GM12878 (cell line): Measurements from ENCODE around the gene HTR3A. TPM values are rescaled to one million over a fixed set of nuclear protein-coding genes. Genes with fewer than 3 reads are reported as not detected.

Experiments used
- ATAC-seq: fragments of 200-7000 bp; cut with Tn5 transposase; 3 replicates; pipeline ENCODE4 v1.9.1; 2020; ENCODE audit warnings: mild to moderate bottlenecking, moderate library complexity
- BruUV-seq: library from RNA; stranded (reverse); fragments of 400-500 nt; replicated peaks from 2 replicates; lab custom pipeline; 2021; lab: Mats Ljungman, UMichigan
- CTCF ChIA-PET: fragments of 300-600 bp; sonication (Branson Sonifier 250); formaldehyde crosslinking; extraction: SDS; loops from one replicate; lab custom pipeline; 2021; ENCODE audit warnings: inconsistent platforms; lab: Yijun Ruan, JAX
- POLR2A ChIA-PET: fragments of 350-600 bp; formaldehyde crosslinking; extraction: SDS; loops from one replicate; lab custom pipeline; 2021; ENCODE audit warnings: inconsistent platforms; lab: Charles Lee
- RAD21 ChIA-PET: fragments of 300-600 bp; sonication (Branson Sonifier 250); formaldehyde crosslinking; loops from one replicate; lab custom pipeline; 2023; ENCODE audit warnings: antibody characterized with exemption; ENCODE audit not compliant: unreplicated experiment; lab: Charles Lee
- SMC1A ChIA-PET: fragments of 300-600 bp; sonication (Branson Sonifier 250); formaldehyde crosslinking; loops from one replicate; lab custom pipeline; 2023; ENCODE audit not compliant: unreplicated experiment, uncharacterized antibody; lab: Charles Lee
- DNase-seq: peaks from one replicate; pipeline ENCODE4 v3.0.0-alpha.2; 2011; ENCODE audit warnings: low read depth, low spot score
- FAIRE-seq: peaks from 3 replicates; lab custom pipeline; 2011; peaks lifted over from hg19 to GRCh38; lab: Jason Lieb, UNC
- H2AFZ ChIP-seq: 2 replicates; pipeline ENCODE4 v1.6.0; 2011; ENCODE audit warnings: low read depth, low read length, control low read depth; ENCODE audit not compliant: control insufficient read depth
- H3K27ac ChIP-seq: 2 replicates; pipeline ENCODE4 v1.5.1; 2011; ENCODE audit warnings: control low read depth; ENCODE audit not compliant: control insufficient read depth, insufficient read depth
- H3K27me3 ChIP-seq, 2 experiments: replicated peaks in 1 of 2; 2 replicates each; pipeline versions ENCODE4 v1.6.0 to v1.6.1; 2011; ENCODE audit warnings: low read length in 1 of 2; ENCODE audit not compliant: control insufficient read depth in 2 of 2, insufficient read depth in 2 of 2
- H3K36me3 ChIP-seq, 2 experiments: 2 replicates each; pipeline ENCODE4 v1.5.1; 2011; ENCODE audit warnings: low read length in 1 of 2; ENCODE audit not compliant: control insufficient read depth in 2 of 2, insufficient read depth in 2 of 2
- H3K4me1 ChIP-seq: 2 replicates; pipeline ENCODE4 v1.6.1; 2011; ENCODE audit warnings: mild to moderate bottlenecking, low read length, moderate library complexity, mixed read lengths; ENCODE audit not compliant: control insufficient read depth, insufficient read depth
- H3K4me2 ChIP-seq: 2 replicates; pipeline ENCODE4 v1.6.0; 2011; ENCODE audit warnings: control low read depth; ENCODE audit not compliant: control insufficient read depth, insufficient read depth
- H3K4me3 ChIP-seq: fragments of 200-600 bp; sonication (generic); 2 replicates; pipeline ENCODE4 v1.5.1; 2016
- H3K79me2 ChIP-seq: 2 replicates; pipeline ENCODE4 v1.6.0; 2011; ENCODE audit warnings: low read length; ENCODE audit not compliant: control insufficient read depth, insufficient read depth
- H3K9ac ChIP-seq: 2 replicates; pipeline ENCODE4 v1.8.0; 2011; ENCODE audit warnings: low read length, control low read depth, mixed read lengths; ENCODE audit not compliant: control insufficient read depth, insufficient read depth
- H3K9me3 ChIP-seq: replicated peaks from 3 replicates; pipeline ENCODE4 v1.5.1; 2011; ENCODE audit warnings: mild to moderate bottlenecking, low read length; ENCODE audit not compliant: control insufficient read depth, insufficient read depth
- H4K20me1 ChIP-seq: 2 replicates; pipeline ENCODE4 v1.6.0; 2011; ENCODE audit not compliant: control insufficient read depth, insufficient read depth
- EZH2 ChIP-seq: IDR thresholded peaks from 2 replicates; pipeline ENCODE4 v1.6.1; 2012; ENCODE audit warnings: low read depth, mild to moderate bottlenecking, control low read depth, inconsistent platforms, low read length, borderline replicate concordance; ENCODE audit not compliant: control insufficient read depth
- FOXM1 ChIP-seq: IDR thresholded peaks from 2 replicates; pipeline ENCODE4 v1.6.1; 2012; ENCODE audit warnings: low read depth, mild to moderate bottlenecking, inconsistent platforms, low read length, moderate library complexity
- GABPA ChIP-seq: IDR thresholded peaks from 2 replicates; pipeline ENCODE4 v1.6.1; 2014; ENCODE audit warnings: antibody characterized with exemption, low read depth, mild to moderate bottlenecking, inconsistent platforms
- GATAD2B ChIP-seq: fragments of 450-650 bp; conservative IDR thresholded peaks from 2 replicates; pipeline ENCODE4 v1.6.1; 2017; ENCODE audit warnings: low read depth, mild to moderate bottlenecking, moderate library complexity
- HDAC2 ChIP-seq: fragments of 200-600 bp; sonication (generic); IDR thresholded peaks from 2 replicates; pipeline ENCODE4 v1.6.1; 2017
- JUND ChIP-seq: IDR thresholded peaks from 2 replicates; pipeline ENCODE4 v1.6.1; 2012; ENCODE audit warnings: low read depth, mild to moderate bottlenecking, low read length, improper control_type of control experiment, moderate library complexity
- MAX ChIP-seq: IDR thresholded peaks from 2 replicates; pipeline ENCODE4 v1.6.1; 2012; ENCODE audit warnings: low read depth, low read length, improper control_type of control experiment
- PKNOX1 ChIP-seq: fragments of 450-650 bp; IDR thresholded peaks from 2 replicates; pipeline ENCODE4 v1.6.1; 2016; ENCODE audit warnings: mild to moderate bottlenecking
- SMC3 ChIP-seq: IDR thresholded peaks from 2 replicates; pipeline ENCODE4 v1.6.1; 2011; ENCODE audit warnings: low read length, improper control_type of control experiment, borderline replicate concordance
- SREBF1 ChIP-seq: IDR thresholded peaks from 2 replicates; pipeline ENCODE4 v1.6.1; 2012; ENCODE audit warnings: mild to moderate bottlenecking, low read length
- SUPT20H ChIP-seq: IDR thresholded peaks from 2 replicates; pipeline ENCODE4 v1.6.1; 2011; ENCODE audit warnings: low read depth, mild to moderate bottlenecking, low read length, moderate library complexity, borderline replicate concordance; ENCODE audit not compliant: control insufficient read depth
- TCF12 ChIP-seq: IDR thresholded peaks from 2 replicates; pipeline ENCODE4 v1.6.1; 2011; ENCODE audit warnings: low read depth, mild to moderate bottlenecking, low read length
- WRNIP1 ChIP-seq: IDR thresholded peaks from 2 replicates; pipeline ENCODE4 v1.6.1; 2011; ENCODE audit warnings: low read depth, low read length, improper control_type of control experiment, borderline replicate concordance
- WGBS: methylation state at CpG from one replicate; pipeline ENCODE4 v1.1.6; 2016; ENCODE audit warnings: low lambda C conversion rate; ENCODE audit not compliant: insufficient replicate concordance, insufficient coverage; ENCODE audit errors: missing lambda C conversion rate; 5-methylcytosine and 5-hydroxymethylcytosine counted together
- in situ Hi-C: fragments of 300-500 bp; cut with MboI; formaldehyde crosslinking; loops from 9 replicates; pipeline ENCODE4 v1.14.3; 2018; ENCODE audit warnings: mixed read lengths
- intact Hi-C: fragments of 100-400 bp; cut with micrococcal nuclease; formaldehyde crosslinking; loops from one replicate; pipeline ENCODE4 v1.14.2; 2022; ENCODE audit not compliant: unreplicated experiment
- polyA plus RNA-seq, 11 experiments: library from polyadenylated mRNA; depleted of rRNA in 4 of 11; unstranded in 6 of 11; stranded (reverse) in 5 of 11; fragments of >200 nt; fragmentation: Nextera tagmentation in 4 of 11; fragmentation: Illumina TruSeq in 1 of 11; extraction: Ambion mirVana in 4 of 11; extraction: Trizol in 1 of 11; gene quantifications; 1 replicate in 1 of 11; 2 replicates in 10 of 11; pipeline versions ENCODE4 v1.2.1 to v1.2.3, GENCODE V29; 2011 to 2016; ENCODE audit warnings: inconsistent platforms in 2 of 11, missing spikeins in 2 of 11, low read depth in 1 of 11
- total RNA-seq, 4 experiments: library from RNA; depleted of rRNA in 3 of 4; stranded (reverse); fragments of >200 nt in 3 of 4; fragmentation: Illumina TruSeq in 1 of 4; extraction: Trizol in 1 of 4; gene quantifications; 2 replicates each; pipeline versions ENCODE4 v1.2.1 to v1.2.3, GENCODE V29; 2013 to 2021

Gene HTR3A
- total and polyA plus RNA-seq, 10 of the 15 experiments (the other 5 are each of a cell fraction or from before 2014, with no cell fraction given): not detected

- no peak for TF ChIP-seq EZH2
- TF ChIP-seq FOXM1: no peak
- no peak for TF ChIP-seq HDAC2
- no peak for TF ChIP-seq GATAD2B
- TF ChIP-seq TCF12: no peak
- no peak for TF ChIP-seq PKNOX1
- no peak for TF ChIP-seq GABPA
These were observed 14.1 kb upstream of the HTR3A start (continued) for GRCh38 chr11:113960702-113961330.

GRCh38 chr11:113967361-113967760 is 7.5 kb upstream of the HTR3A start:
- no TSS peak for BruUV-seq
- WGBS: 25% methylated on average over 1 of the region's 1 CpG
- RAD21 ChIA-PET: no interaction called here
- TF ChIP-seq JUND (no peak), SMC3 (no peak), SUPT20H (no peak), SREBF1 (no peak), WRNIP1 (no peak), MAX (no peak)
- TF ChIP-seq, all 136 proteins: peak for 0
- no peak for DNase-seq
- in situ Hi-C loops (no loop called here), intact Hi-C loops (no loop called here)
- no peak overlapping the region for H3K9ac ChIP-seq
- H3K9me3 ChIP-seq: no peaks in the 10 kb centered on the region
- no peaks in the 10 kb centered on the region for H3K4me1 ChIP-seq
- no peaks in the 10 kb centered on the region for H3K79me2 ChIP-seq
- ATAC-seq: no peak
- H3K4me3 ChIP-seq: no peak overlapping the region
- no peaks in the 10 kb centered on the region for H4K20me1 ChIP-seq
- peaks cover 0 to 2% of the 10 kb centered on the region in 2 experiments; a peak in 3 of 4 replicates for H3K27me3 ChIP-seq
- FAIRE-seq: no peak
- SMC1A ChIA-PET: no interaction called here
- CTCF ChIA-PET: no interaction called here
- no peak overlapping the region for H2AFZ ChIP-seq
- H3K27ac ChIP-seq: no peak overlapping the region
- no peak overlapping the region for H3K4me2 ChIP-seq
- POLR2A ChIA-PET: no interaction called here
- H3K36me3 ChIP-seq: no peaks in the 10 kb centered on the region
